ENCODE results near the gene RCN2.
"Not testable (repeated sequence)": the region's sequence is repeated elsewhere in the genome, so short reads cannot be mapped to it uniquely, and the experiment has no call there.

RCN2 gene

DNA sequence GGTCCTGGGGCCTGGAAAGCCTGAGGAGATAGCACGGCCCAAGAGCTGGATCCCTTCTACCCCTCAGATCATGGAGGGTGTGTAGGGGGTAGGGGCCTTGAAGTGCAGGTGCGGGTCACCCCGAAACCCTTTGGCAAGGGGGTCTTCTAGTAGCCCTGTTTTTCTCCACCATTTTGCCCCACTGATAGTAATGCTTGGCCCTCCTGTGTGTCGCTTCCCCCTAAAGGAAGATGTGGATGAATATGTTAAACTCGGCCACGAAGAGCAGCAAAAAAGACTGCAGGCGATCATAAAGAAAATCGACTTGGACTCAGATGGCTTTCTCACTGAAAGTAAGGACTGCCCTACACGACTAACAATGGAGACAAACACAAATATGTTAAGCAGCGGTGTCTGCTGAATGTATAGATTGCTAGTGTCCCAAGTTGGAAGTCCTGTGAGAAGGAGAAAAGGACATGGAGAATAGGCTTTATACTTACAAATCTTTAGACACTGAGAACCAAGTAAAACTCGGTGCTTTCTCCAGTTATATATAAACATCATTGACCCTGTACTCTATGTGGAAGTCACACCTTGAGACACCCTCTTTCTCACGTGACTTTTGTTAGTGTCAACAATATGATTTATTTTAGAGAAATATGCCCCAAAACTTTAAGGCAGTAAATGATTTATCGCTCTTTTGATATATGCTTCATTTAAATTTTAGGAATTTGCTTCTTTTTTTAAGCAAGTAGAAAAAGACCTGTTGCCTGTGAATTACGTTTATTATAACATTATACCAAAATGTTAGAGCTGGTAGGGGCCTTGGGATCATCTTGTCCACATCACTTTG, 802 bp downstream of the RCN2 start:
- DNase-seq: peak; percentile 47

GRCh38 chr15:76935620-76936019, 4.1 kb downstream of the RCN2 start:
- DNase-seq: no peak

DNA sequence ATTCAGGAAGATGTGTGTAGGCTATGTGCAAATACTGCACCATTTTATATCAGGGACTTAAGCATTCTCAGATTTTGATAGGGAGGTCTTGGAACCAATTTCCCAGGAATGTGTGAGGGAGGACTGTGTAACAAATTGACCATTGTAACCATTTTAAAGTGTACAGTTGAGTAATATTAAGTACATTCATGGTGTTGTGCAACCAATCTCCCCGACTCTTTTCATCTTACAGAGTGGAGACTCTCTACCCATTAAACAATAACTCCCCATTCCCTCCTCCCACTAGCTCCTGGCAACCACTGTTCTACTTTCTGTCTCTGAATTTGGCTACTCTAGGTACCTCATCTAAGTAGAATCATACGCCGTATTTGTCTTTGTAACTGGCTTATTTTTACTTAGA, 5.1 kb downstream of the RCN2 start:
- DNase-seq: no peak

GRCh38 chr15:76938752-76939151, 7.2 kb downstream of the RCN2 start:
- no peak for DNase-seq

- no peak for DNase-seq
Measured at GRCh38 chr15:76939715-76940114, 8.2 kb downstream of the RCN2 start.

GRCh38 chr15:76941636-76942035, 10.1 kb downstream of the RCN2 start:
- no peak for DNase-seq

- DNase-seq: no peak
Measured at GRCh38 chr15:76942331-76942730, 10.8 kb downstream of the RCN2 start.

DNA sequence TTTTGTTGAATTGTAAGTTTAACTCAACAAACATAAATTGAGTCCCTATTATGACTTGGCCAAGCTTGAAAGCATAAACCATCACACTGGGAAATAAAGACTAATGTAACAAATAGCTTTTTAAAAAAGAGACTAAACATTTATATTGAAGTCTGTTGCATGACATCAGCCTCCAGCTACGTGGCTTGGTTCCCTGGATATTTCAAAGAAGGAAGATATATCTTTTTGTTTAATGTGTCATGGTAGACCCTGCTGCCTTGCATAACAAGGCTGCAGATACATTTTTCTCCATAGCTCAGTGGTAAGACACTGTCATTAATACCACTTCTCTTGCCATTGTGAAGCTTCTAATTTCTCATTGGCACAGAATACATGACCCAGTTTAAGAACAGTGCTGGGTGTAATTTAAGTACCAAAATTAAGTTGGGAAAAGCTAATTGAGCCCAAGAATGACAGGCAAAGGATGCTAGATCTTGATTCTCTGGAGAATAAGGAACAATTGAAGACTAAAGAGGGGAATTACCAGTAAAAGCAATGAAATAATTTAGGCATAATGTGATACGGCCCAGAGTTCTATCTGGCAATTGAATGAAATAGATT, 14.0 kb downstream of the RCN2 start:
- no peak for DNase-seq

- no peak for DNase-seq
Measured at GRCh38 chr15:76947454-76947853, 15.9 kb downstream of the RCN2 start.

GRCh38 chr15:76951220-76951619, 19.7 kb downstream of the RCN2 start:
- DNase-seq: peak; percentile 35

GRCh38 chr15:76953913-76954312, 22.4 kb downstream of the RCN2 start:
- no peak for DNase-seq

GRCh38 chr15:76954744-76955143, 23.2 kb downstream of the RCN2 start:
- no peak for DNase-seq

- no peak for DNase-seq
Measured at GRCh38 chr15:76961268-76962011, 29.9 kb downstream of the RCN2 start.

- no peak for DNase-seq
Measured at GRCh38 chr15:76962337-76963013, 30.9 kb downstream of the RCN2 start.

GRCh38 chr15:76963596-76963995, 32.0 kb downstream of the RCN2 start:
- no peak for DNase-seq

GRCh38 chr15:76964157-76964556, 32.6 kb downstream of the RCN2 start:
- no peak for DNase-seq

- not testable (repeated sequence) for DNase-seq
Measured at GRCh38 chr15:76966051-76966450, 34.5 kb downstream of the RCN2 start.

DNA sequence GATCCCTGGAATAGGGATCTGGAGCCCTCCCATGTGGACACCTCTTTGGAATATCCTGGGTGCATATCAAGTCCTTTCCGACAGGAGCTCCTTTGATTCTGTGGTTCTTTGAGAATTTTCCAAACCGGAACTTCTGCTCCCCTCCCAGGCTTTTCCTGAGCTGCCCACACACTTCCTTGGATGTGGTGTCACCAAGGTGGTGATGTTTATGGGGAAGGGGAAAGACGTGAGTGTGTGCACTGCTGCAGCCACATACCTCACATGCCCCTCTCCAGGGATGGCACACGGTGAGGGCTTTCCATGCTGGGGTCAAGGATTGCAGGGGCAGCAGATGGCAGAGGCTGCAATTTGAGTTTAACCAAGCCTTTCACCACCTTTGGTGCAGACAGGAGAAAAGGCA, 35.5 kb downstream of the RCN2 start:
- DNase-seq: no peak

DNA sequence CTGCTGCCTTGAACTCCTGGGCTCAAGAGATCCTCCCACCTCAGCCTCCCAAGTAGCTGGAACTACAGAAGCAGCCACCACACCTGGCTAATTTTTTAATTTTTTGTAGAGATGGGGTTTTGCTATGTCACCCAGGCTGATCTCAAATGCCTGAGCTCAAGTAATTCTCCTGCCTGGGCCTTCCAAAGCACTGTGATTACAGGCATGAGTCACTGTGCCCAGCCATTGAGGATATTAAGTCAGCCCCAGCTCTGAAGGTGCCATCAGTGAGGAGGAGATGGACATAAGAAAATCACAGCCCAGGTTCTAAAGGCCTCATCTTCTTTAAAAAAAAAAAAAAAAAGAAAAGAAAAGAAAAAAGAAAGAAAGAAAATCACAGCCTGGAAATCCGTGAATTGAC, 36.8 kb downstream of the RCN2 start:
- no peak for DNase-seq

- no peak for DNase-seq
Measured at GRCh38 chr15:76972389-76973361, 41.1 kb downstream of the RCN2 start.

DNA sequence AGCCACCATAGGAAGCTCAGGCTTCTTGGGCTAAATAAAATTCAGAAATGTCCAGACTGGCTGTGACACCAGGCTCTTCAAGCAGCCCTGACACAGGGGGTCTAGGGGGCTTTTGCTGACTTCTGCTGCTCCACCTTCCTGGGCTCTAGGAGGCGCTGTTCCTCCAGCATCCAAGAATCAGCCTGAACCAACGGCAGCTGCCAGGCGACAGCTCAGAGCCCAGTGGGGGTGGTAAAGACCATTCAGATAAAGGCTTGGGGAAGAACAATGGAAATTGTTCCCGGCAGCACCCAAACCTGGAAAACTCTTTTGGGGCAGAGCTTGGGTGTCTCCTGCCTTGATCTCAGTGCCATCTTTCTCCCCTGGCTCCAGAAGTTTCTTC, 41.8 kb downstream of the RCN2 start:
- DNase-seq: peak; percentile 53

GRCh38 chr15:76973906-76974305, 42.4 kb downstream of the RCN2 start:
- DNase-seq: no peak

All from hematopoietic multipotent progenitor cell treated with erythropoietin and hydrocortisone succinate and interleukin-3 and kit ligand, for 6 days (in vitro differentiated cells).